Measurements from ENCODE around the gene CCL24. TPM values are rescaled to one million over a fixed set of nuclear protein-coding genes. Genes with fewer than 3 reads are reported as not detected.

Gene CCL24
- total RNA-seq, 1 experiment from 2014 or later: not detected

GRCh38 chr7:75843613-75844116, 30.1 kb upstream of the CCL24 start:
- POLR2A ChIA-PET: no interaction called here
- H3K27me3 Mint-ChIP-seq (ENCODE audit: low read depth): no peaks in the 10 kb centered on the region; the same call in 1 of the 2 replicates
- H3K9me3 Mint-ChIP-seq: no peaks in the 10 kb centered on the region
- no peak for ATAC-seq
- H3K4me3 Mint-ChIP-seq: no peak overlapping the region
- H3K4me1 Mint-ChIP-seq: no peaks in the 10 kb centered on the region
- CTCF ChIA-PET: no interaction called here
- H3K27ac Mint-ChIP-seq: no peak overlapping the region
- TF ChIP-seq ELF4 (CRISPR knock-in tag; IDR thresholded peaks at IDR 0.05; ENCODE audit: low read depth): no peak
- no peak for TF ChIP-seq FOXP4 (CRISPR knock-in tag; IDR thresholded peaks at IDR 0.05)
- TF ChIP-seq, protein P1, sequence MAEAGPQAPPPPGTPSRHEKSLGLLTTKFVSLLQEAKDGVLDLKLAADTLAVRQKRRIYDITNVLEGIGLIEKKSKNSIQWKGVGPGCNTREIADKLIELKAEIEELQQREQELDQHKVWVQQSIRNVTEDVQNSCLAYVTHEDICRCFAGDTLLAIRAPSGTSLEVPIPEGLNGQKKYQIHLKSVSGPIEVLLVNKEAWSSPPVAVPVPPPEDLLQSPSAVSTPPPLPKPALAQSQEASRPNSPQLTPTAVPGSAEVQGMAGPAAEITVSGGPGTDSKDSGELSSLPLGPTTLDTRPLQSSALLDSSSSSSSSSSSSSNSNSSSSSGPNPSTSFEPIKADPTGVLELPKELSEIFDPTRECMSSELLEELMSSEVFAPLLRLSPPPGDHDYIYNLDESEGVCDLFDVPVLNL (CRISPR knock-in tag; IDR thresholded peaks at IDR 0.05; ENCODE audit: borderline replicate concordance, low read depth): no peak
- no peak for TF ChIP-seq ZNF263 (CRISPR knock-in tag; IDR thresholded peaks at IDR 0.05; ENCODE audit: low read depth)
- TF ChIP-seq ZBTB21 (CRISPR knock-in tag; IDR thresholded peaks at IDR 0.05; ENCODE audit: borderline replicate concordance): no peak
- TF ChIP-seq NFE2L1 (CRISPR knock-in tag; IDR thresholded peaks at IDR 0.05): no peak
- no peak for TF ChIP-seq RORB (CRISPR knock-in tag; IDR thresholded peaks at IDR 0.05)
- TF ChIP-seq, protein P2, sequence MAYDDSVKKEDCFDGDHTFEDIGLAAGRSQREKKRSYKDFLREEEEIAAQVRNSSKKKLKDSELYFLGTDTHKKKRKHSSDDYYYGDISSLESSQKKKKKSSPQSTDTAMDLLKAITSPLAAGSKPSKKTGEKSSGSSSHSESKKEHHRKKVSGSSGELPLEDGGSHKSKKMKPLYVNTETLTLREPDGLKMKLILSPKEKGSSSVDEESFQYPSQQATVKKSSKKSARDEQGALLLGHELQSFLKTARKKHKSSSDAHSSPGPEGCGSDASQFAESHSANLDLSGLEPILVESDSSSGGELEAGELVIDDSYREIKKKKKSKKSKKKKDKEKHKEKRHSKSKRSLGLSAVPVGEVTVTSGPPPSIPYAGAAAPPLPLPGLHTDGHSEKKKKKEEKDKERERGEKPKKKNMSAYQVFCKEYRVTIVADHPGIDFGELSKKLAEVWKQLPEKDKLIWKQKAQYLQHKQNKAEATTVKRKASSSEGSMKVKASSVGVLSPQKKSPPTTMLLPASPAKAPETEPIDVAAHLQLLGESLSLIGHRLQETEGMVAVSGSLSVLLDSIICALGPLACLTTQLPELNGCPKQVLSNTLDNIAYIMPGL (CRISPR knock-in tag; IDR thresholded peaks at IDR 0.05): no peak
- no peak for TF ChIP-seq NR3C1 (CRISPR knock-in tag; conservative IDR thresholded peaks at IDR 0.05; ENCODE audit: low read depth)
- no peak for TF ChIP-seq HMGA2 (CRISPR knock-in tag; IDR thresholded peaks at IDR 0.05)
- no peak for TF ChIP-seq SP1 (CRISPR knock-in tag; conservative IDR thresholded peaks at IDR 0.05)
- TF ChIP-seq OVOL2 (CRISPR knock-in tag; IDR thresholded peaks at IDR 0.05; ENCODE audit: borderline replicate concordance): no peak
- no peak for TF ChIP-seq CREM (CRISPR knock-in tag; IDR thresholded peaks at IDR 0.05)
- DNase-seq (ENCODE audit: low spot score): no peak
- no peaks in the 10 kb centered on the region for H3K36me3 Mint-ChIP-seq

DNA sequence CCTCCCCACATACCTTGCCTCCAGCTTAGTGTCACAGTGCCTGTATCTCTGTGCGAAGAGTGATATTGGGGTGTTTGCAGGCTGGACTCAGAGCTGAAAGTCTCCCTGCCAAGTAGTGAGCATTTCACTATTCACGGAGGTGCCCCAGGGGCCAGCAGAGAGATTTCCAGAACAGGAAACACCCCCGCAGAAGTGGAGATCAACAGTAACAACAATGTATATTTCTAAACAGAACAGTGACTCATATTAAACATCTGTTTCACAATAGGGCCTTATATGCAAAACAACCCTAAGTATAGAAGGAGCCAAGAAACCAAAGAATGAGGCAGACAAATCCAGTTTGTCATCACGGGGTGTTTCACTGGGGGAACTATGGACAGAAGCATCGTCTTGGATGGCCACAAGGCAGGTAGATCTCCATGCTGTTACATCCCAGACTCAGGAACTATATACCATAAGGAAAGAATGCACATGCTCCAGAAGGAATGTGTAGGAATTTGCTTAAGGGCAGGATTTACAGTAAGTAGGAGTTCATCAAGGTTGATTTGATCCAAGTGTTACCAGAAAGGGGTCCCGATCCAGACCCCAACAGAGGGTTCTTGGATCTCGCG, 29.3 kb upstream of the CCL24 start:
- H3K27ac Mint-ChIP-seq: no peak overlapping the region
- CTCF ChIA-PET: no interaction called here
- no peaks in the 10 kb centered on the region for H3K9me3 Mint-ChIP-seq
- H3K4me3 Mint-ChIP-seq: no peak overlapping the region
- POLR2A ChIA-PET: no interaction called here
- no peak for DNase-seq (ENCODE audit: low spot score)
- no peaks in the 10 kb centered on the region; the same call in 1 of the 2 replicates for H3K27me3 Mint-ChIP-seq (ENCODE audit: low read depth)
- no peaks in the 10 kb centered on the region for H3K36me3 Mint-ChIP-seq
- no peaks in the 10 kb centered on the region for H3K4me1 Mint-ChIP-seq
- no peak for ATAC-seq
- TF ChIP-seq, protein P3, sequence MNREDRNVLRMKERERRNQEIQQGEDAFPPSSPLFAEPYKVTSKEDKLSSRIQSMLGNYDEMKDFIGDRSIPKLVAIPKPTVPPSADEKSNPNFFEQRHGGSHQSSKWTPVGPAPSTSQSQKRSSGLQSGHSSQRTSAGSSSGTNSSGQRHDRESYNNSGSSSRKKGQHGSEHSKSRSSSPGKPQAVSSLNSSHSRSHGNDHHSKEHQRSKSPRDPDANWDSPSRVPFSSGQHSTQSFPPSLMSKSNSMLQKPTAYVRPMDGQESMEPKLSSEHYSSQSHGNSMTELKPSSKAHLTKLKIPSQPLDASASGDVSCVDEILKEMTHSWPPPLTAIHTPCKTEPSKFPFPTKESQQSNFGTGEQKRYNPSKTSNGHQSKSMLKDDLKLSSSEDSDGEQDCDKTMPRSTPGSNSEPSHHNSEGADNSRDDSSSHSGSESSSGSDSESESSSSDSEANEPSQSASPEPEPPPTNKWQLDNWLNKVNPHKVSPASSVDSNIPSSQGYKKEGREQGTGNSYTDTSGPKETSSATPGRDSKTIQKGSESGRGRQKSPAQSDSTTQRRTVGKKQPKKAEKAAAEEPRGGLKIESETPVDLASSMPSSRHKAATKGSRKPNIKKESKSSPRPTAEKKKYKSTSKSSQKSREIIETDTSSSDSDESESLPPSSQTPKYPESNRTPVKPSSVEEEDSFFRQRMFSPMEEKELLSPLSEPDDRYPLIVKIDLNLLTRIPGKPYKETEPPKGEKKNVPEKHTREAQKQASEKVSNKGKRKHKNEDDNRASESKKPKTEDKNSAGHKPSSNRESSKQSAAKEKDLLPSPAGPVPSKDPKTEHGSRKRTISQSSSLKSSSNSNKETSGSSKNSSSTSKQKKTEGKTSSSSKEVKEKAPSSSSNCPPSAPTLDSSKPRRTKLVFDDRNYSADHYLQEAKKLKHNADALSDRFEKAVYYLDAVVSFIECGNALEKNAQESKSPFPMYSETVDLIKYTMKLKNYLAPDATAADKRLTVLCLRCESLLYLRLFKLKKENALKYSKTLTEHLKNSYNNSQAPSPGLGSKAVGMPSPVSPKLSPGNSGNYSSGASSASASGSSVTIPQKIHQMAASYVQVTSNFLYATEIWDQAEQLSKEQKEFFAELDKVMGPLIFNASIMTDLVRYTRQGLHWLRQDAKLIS (CRISPR knock-in tag; IDR thresholded peaks at IDR 0.05; ENCODE audit: borderline replicate concordance): no peak
- TF ChIP-seq ZNF416 (CRISPR knock-in tag; IDR thresholded peaks at IDR 0.05) (no peak), PRRX2 (CRISPR knock-in tag; IDR thresholded peaks at IDR 0.05) (no peak), IRF2 (CRISPR knock-in tag; IDR thresholded peaks at IDR 0.05; ENCODE audit: borderline replicate concordance, low read depth) (no peak), TEAD1 (CRISPR knock-in tag; IDR thresholded peaks at IDR 0.05) (no peak), E2F1 (CRISPR knock-in tag; IDR thresholded peaks at IDR 0.05) (no peak)
- TF ChIP-seq, protein P4, sequence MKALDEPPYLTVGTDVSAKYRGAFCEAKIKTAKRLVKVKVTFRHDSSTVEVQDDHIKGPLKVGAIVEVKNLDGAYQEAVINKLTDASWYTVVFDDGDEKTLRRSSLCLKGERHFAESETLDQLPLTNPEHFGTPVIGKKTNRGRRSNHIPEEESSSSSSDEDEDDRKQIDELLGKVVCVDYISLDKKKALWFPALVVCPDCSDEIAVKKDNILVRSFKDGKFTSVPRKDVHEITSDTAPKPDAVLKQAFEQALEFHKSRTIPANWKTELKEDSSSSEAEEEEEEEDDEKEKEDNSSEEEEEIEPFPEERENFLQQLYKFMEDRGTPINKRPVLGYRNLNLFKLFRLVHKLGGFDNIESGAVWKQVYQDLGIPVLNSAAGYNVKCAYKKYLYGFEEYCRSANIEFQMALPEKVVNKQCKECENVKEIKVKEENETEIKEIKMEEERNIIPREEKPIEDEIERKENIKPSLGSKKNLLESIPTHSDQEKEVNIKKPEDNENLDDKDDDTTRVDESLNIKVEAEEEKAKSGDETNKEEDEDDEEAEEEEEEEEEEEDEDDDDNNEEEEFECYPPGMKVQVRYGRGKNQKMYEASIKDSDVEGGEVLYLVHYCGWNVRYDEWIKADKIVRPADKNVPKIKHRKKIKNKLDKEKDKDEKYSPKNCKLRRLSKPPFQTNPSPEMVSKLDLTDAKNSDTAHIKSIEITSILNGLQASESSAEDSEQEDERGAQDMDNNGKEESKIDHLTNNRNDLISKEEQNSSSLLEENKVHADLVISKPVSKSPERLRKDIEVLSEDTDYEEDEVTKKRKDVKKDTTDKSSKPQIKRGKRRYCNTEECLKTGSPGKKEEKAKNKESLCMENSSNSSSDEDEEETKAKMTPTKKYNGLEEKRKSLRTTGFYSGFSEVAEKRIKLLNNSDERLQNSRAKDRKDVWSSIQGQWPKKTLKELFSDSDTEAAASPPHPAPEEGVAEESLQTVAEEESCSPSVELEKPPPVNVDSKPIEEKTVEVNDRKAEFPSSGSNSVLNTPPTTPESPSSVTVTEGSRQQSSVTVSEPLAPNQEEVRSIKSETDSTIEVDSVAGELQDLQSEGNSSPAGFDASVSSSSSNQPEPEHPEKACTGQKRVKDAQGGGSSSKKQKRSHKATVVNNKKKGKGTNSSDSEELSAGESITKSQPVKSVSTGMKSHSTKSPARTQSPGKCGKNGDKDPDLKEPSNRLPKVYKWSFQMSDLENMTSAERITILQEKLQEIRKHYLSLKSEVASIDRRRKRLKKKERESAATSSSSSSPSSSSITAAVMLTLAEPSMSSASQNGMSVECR (CRISPR knock-in tag; IDR thresholded peaks at IDR 0.05; ENCODE audit: borderline replicate concordance): no peak
- TF ChIP-seq, protein P5, sequence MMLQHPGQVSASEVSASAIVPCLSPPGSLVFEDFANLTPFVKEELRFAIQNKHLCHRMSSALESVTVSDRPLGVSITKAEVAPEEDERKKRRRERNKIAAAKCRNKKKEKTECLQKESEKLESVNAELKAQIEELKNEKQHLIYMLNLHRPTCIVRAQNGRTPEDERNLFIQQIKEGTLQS (CRISPR knock-in tag; conservative IDR thresholded peaks at IDR 0.05): no peak
